ENCODE data around the gene TMTC3.

Gene TMTC3

GRCh38 chr12:88156075-88156654, 14.1 kb downstream of the TMTC3 start:
- no peak for DNase-seq (ENCODE audit: insufficient read length, low spot score)
- TF ChIP-seq POU2F2 (IDR thresholded peaks at IDR 0.05; ENCODE audit: low read depth, low read length) = no peak
- TF ChIP-seq TAF1 (IDR thresholded peaks at IDR 0.05; ENCODE audit: low read depth, low read length) = no peak
- TF ChIP-seq POLR2AphosphoS5 (IDR thresholded peaks at IDR 0.05; ENCODE audit: low read depth, low read length) = no peak
- no peak for TF ChIP-seq SPI1 (IDR thresholded peaks at IDR 0.05; ENCODE audit: low read depth, low read length)
- no peak for TF ChIP-seq PAX5 (IDR thresholded peaks at IDR 0.05; ENCODE audit: insufficient read depth, low read length, severe bottlenecking)
- no peak for FAIRE-seq

GRCh38 chr12:88163371-88163770, 21.3 kb downstream of the TMTC3 start:
- no peak for TF ChIP-seq POLR2AphosphoS5 (IDR thresholded peaks at IDR 0.05; ENCODE audit: low read depth, low read length)
- no peak for TF ChIP-seq POU2F2 (IDR thresholded peaks at IDR 0.05; ENCODE audit: low read depth, low read length)
- no peak for TF ChIP-seq POLR2A (IDR thresholded peaks at IDR 0.05; ENCODE audit: low read depth, low read length)
- TF ChIP-seq TAF1 (IDR thresholded peaks at IDR 0.05; ENCODE audit: low read depth, low read length) = no peak
- no peak for TF ChIP-seq SPI1 (IDR thresholded peaks at IDR 0.05; ENCODE audit: low read depth, low read length)
- TF ChIP-seq PAX5 (IDR thresholded peaks at IDR 0.05; ENCODE audit: insufficient read depth, low read length, severe bottlenecking) = no peak
- no peak for FAIRE-seq
- DNase-seq (ENCODE audit: insufficient read length, low spot score) = no peak

- FAIRE-seq (no peak), DNase-seq (ENCODE audit: insufficient read length, low spot score) (no peak)
- TF ChIP-seq TAF1 (IDR thresholded peaks at IDR 0.05; ENCODE audit: low read depth, low read length) (no peak), SPI1 (IDR thresholded peaks at IDR 0.05; ENCODE audit: low read depth, low read length) (no peak), POLR2A (IDR thresholded peaks at IDR 0.05; ENCODE audit: low read depth, low read length) (no peak), POU2F2 (IDR thresholded peaks at IDR 0.05; ENCODE audit: low read depth, low read length) (no peak), PAX5 (IDR thresholded peaks at IDR 0.05; ENCODE audit: insufficient read depth, low read length, severe bottlenecking) (no peak), POLR2AphosphoS5 (IDR thresholded peaks at IDR 0.05; ENCODE audit: low read depth, low read length) (no peak)
Measured at GRCh38 chr12:88166179-88166578, 24.1 kb downstream of the TMTC3 start.

GRCh38 chr12:88167384-88167783, 25.3 kb downstream of the TMTC3 start:
- FAIRE-seq (no peak), DNase-seq (ENCODE audit: insufficient read length, low spot score) (no peak)
- no peak for TF ChIP-seq POLR2A (IDR thresholded peaks at IDR 0.05; ENCODE audit: low read depth, low read length)
- no peak for TF ChIP-seq TAF1 (IDR thresholded peaks at IDR 0.05; ENCODE audit: low read depth, low read length)
- TF ChIP-seq SPI1 (IDR thresholded peaks at IDR 0.05; ENCODE audit: low read depth, low read length) = no peak
- TF ChIP-seq PAX5 (IDR thresholded peaks at IDR 0.05; ENCODE audit: insufficient read depth, low read length, severe bottlenecking) = no peak
- no peak for TF ChIP-seq POU2F2 (IDR thresholded peaks at IDR 0.05; ENCODE audit: low read depth, low read length)
- no peak for TF ChIP-seq POLR2AphosphoS5 (IDR thresholded peaks at IDR 0.05; ENCODE audit: low read depth, low read length)

GRCh38 chr12:88172844-88173407, 30.8 kb downstream of the TMTC3 start:
- no peak for FAIRE-seq
- no peak for TF ChIP-seq TAF1 (IDR thresholded peaks at IDR 0.05; ENCODE audit: low read depth, low read length)
- TF ChIP-seq POLR2A (IDR thresholded peaks at IDR 0.05; ENCODE audit: low read depth, low read length) = no peak
- no peak for TF ChIP-seq POLR2AphosphoS5 (IDR thresholded peaks at IDR 0.05; ENCODE audit: low read depth, low read length)
- TF ChIP-seq SPI1 (IDR thresholded peaks at IDR 0.05; ENCODE audit: low read depth, low read length) = no peak
- TF ChIP-seq PAX5 (IDR thresholded peaks at IDR 0.05; ENCODE audit: insufficient read depth, low read length, severe bottlenecking) = no peak
- no peak for TF ChIP-seq POU2F2 (IDR thresholded peaks at IDR 0.05; ENCODE audit: low read depth, low read length)
- DNase-seq (ENCODE audit: insufficient read length, low spot score) = no peak

- TF ChIP-seq POLR2A (IDR thresholded peaks at IDR 0.05; ENCODE audit: low read depth, low read length) (no peak), SPI1 (IDR thresholded peaks at IDR 0.05; ENCODE audit: low read depth, low read length) (no peak), PAX5 (IDR thresholded peaks at IDR 0.05; ENCODE audit: insufficient read depth, low read length, severe bottlenecking) (no peak), POU2F2 (IDR thresholded peaks at IDR 0.05; ENCODE audit: low read depth, low read length) (no peak), TAF1 (IDR thresholded peaks at IDR 0.05; ENCODE audit: low read depth, low read length) (no peak), POLR2AphosphoS5 (IDR thresholded peaks at IDR 0.05; ENCODE audit: low read depth, low read length) (no peak)
- DNase-seq (ENCODE audit: insufficient read length, low spot score) = no peak
- FAIRE-seq = no peak
Measured at GRCh38 chr12:88175544-88175943, 33.4 kb downstream of the TMTC3 start.

GRCh38 chr12:88179436-88180014, 37.4 kb downstream of the TMTC3 start:
- FAIRE-seq (no peak), DNase-seq (ENCODE audit: insufficient read length, low spot score) (no peak)
- no peak for TF ChIP-seq POLR2AphosphoS5 (IDR thresholded peaks at IDR 0.05; ENCODE audit: low read depth, low read length)
- no peak for TF ChIP-seq POLR2A (IDR thresholded peaks at IDR 0.05; ENCODE audit: low read depth, low read length)
- no peak for TF ChIP-seq PAX5 (IDR thresholded peaks at IDR 0.05; ENCODE audit: insufficient read depth, low read length, severe bottlenecking)
- TF ChIP-seq TAF1 (IDR thresholded peaks at IDR 0.05; ENCODE audit: low read depth, low read length) = no peak
- TF ChIP-seq SPI1 (IDR thresholded peaks at IDR 0.05; ENCODE audit: low read depth, low read length) = no peak
- TF ChIP-seq POU2F2 (IDR thresholded peaks at IDR 0.05; ENCODE audit: low read depth, low read length) = no peak

- FAIRE-seq (no peak), DNase-seq (ENCODE audit: insufficient read length, low spot score) (no peak)
- no peak for TF ChIP-seq SPI1 (IDR thresholded peaks at IDR 0.05; ENCODE audit: low read depth, low read length)
- no peak for TF ChIP-seq POLR2A (IDR thresholded peaks at IDR 0.05; ENCODE audit: low read depth, low read length)
- no peak for TF ChIP-seq POU2F2 (IDR thresholded peaks at IDR 0.05; ENCODE audit: low read depth, low read length)
- TF ChIP-seq PAX5 (IDR thresholded peaks at IDR 0.05; ENCODE audit: insufficient read depth, low read length, severe bottlenecking) = no peak
- TF ChIP-seq TAF1 (IDR thresholded peaks at IDR 0.05; ENCODE audit: low read depth, low read length) = no peak
- no peak for TF ChIP-seq POLR2AphosphoS5 (IDR thresholded peaks at IDR 0.05; ENCODE audit: low read depth, low read length)
Measured at GRCh38 chr12:88181881-88182280, 39.8 kb downstream of the TMTC3 start.

- TF ChIP-seq POLR2AphosphoS5 (IDR thresholded peaks at IDR 0.05; ENCODE audit: low read depth, low read length) (no peak), PAX5 (IDR thresholded peaks at IDR 0.05; ENCODE audit: insufficient read depth, low read length, severe bottlenecking) (no peak), TAF1 (IDR thresholded peaks at IDR 0.05; ENCODE audit: low read depth, low read length) (no peak), POLR2A (IDR thresholded peaks at IDR 0.05; ENCODE audit: low read depth, low read length) (no peak), POU2F2 (IDR thresholded peaks at IDR 0.05; ENCODE audit: low read depth, low read length) (no peak), SPI1 (IDR thresholded peaks at IDR 0.05; ENCODE audit: low read depth, low read length) (no peak)
- DNase-seq (ENCODE audit: insufficient read length, low spot score) = no peak
- no peak for FAIRE-seq
Measured at GRCh38 chr12:88182416-88182815, 40.3 kb downstream of the TMTC3 start.

Data from GM12891 (cell line).